ENCODE data around the gene AGBL4.

The AGBL4 gene

DNA sequence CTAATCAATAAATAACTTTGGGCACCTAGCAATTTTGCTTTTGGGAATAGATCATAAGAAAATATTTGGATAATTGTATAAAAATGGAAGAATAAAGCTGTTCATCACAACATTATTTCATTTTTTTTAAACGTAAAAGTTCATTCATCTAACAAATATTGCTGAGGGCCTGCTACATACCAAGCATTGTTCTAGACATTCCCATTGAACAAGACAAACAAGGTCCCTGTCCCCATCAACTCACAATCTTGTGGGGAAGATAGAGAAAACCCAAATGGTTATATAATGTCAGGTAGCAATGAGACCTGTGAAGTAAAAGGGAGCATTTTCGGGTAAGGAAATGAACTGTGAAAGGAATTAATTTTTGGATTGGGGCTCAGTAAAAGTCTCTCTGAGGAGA is 1193.0 kb downstream of the AGBL4 start:
- Histone ChIP-seq H3K9me3 (no peaks in the 10 kb centered on the region), H3K27me3 (peaks cover 16% of the 10 kb centered on the region), H3K4me1 (ENCODE audit: control insufficient read depth in 1 of 2, insufficient read depth in 1 of 2, low read depth in 1 of 2, low read length in 1 of 2) (no peaks in the 10 kb centered on the region), H3K27ac (no peak overlapping the region), H3K36me3 (no peaks in the 10 kb centered on the region), H3K4me3 (ENCODE audit: low read depth in 1 of 2, low read length in 1 of 2) (no peak overlapping the region)
- TF ChIP-seq, protein P1, sequence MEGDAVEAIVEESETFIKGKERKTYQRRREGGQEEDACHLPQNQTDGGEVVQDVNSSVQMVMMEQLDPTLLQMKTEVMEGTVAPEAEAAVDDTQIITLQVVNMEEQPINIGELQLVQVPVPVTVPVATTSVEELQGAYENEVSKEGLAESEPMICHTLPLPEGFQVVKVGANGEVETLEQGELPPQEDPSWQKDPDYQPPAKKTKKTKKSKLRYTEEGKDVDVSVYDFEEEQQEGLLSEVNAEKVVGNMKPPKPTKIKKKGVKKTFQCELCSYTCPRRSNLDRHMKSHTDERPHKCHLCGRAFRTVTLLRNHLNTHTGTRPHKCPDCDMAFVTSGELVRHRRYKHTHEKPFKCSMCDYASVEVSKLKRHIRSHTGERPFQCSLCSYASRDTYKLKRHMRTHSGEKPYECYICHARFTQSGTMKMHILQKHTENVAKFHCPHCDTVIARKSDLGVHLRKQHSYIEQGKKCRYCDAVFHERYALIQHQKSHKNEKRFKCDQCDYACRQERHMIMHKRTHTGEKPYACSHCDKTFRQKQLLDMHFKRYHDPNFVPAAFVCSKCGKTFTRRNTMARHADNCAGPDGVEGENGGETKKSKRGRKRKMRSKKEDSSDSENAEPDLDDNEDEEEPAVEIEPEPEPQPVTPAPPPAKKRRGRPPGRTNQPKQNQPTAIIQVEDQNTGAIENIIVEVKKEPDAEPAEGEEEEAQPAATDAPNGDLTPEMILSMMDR (IDR thresholded peaks at IDR 0.05): no peak

DNA sequence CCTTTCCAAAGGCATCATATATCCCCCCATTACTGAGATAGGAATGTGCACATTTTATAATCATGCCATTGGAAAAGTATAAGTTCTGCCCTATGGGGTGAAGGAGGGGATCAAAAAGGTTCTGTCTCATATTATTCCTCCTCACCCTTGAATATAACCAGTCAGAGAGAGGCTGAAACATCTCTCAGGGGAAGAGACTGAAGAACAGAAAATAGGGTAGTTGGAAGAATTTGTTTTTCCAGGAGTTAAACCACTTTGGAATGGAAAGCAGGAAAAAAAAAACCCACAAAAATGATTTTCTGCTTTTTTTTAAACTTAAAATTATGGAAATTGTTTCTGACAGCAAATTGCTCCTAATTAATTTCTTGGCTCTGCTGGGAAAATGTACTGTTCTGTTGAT is 1194.3 kb downstream of the AGBL4 start:
- Histone ChIP-seq H3K36me3 (no peaks in the 10 kb centered on the region), H3K27me3 (peaks cover 13% of the 10 kb centered on the region), H3K4me3 (ENCODE audit: low read depth in 1 of 2, low read length in 1 of 2) (no peak overlapping the region), H3K27ac (no peak overlapping the region), H3K4me1 (ENCODE audit: control insufficient read depth in 1 of 2, insufficient read depth in 1 of 2, low read depth in 1 of 2, low read length in 1 of 2) (no peaks in the 10 kb centered on the region), H3K9me3 (no peaks in the 10 kb centered on the region)
- TF ChIP-seq, protein P1 (IDR thresholded peaks at IDR 0.05): no peak

DNA sequence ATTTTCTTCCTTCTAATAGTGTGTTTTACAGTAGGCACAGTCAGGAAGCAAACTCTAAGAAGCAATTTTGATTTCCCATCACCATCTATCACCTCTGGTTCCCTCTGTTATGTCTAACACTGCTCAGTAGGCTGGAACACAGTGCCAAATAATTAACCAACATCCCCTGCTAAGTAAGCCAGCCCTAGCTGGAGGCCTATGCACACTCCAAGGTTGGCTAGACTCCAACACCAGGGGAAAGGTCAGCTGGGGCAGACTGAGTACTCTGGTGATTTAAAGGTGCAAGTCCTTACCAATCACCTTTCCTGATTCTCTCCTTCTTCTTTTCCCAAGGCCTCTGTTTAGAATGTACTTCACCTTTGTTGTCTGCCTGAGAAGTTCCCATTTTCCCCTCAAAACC is 1200.6 kb downstream of the AGBL4 start:
- TF ChIP-seq, protein P1 (IDR thresholded peaks at IDR 0.05): no peak
- Histone ChIP-seq H3K36me3 (no peaks in the 10 kb centered on the region), H3K27me3 (peaks cover 6% of the 10 kb centered on the region), H3K4me3 (ENCODE audit: low read depth in 1 of 2, low read length in 1 of 2) (no peak overlapping the region), H3K27ac (no peak overlapping the region), H3K9me3 (no peaks in the 10 kb centered on the region), H3K4me1 (ENCODE audit: control insufficient read depth in 1 of 2, insufficient read depth in 1 of 2, low read depth in 1 of 2, low read length in 1 of 2) (no peaks in the 10 kb centered on the region)

DNA sequence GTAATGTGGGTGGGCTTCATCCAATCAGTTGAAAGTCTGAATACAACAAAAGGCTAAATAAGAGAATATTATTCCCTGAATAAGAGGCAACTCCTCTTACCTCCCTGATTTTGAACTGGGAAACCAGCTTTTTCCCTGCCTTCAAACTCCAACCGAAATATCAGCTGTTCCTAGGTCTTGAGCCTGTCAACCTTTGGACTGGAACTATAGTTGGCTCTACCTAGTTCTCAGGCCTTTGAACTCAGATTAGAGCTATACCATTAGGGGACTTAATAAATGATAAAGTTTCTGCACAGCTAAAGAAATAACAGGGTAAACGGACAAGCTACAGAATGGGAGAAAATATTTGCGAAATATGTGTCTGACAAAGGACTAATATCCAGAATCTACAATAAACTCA is 1203.3 kb downstream of the AGBL4 start:
- no peak overlapping the region for H3K4me3 ChIP-seq (ENCODE audit: low read depth in 1 of 2, low read length in 1 of 2)
- H3K36me3 ChIP-seq: no peaks in the 10 kb centered on the region
- H3K4me1 ChIP-seq (ENCODE audit: control insufficient read depth in 1 of 2, insufficient read depth in 1 of 2, low read depth in 1 of 2, low read length in 1 of 2): no peaks in the 10 kb centered on the region
- H3K9me3 ChIP-seq: no peaks in the 10 kb centered on the region
- H3K27ac ChIP-seq: no peak overlapping the region
- TF ChIP-seq, protein P1 (IDR thresholded peaks at IDR 0.05): no peak
- H3K27me3 ChIP-seq: no peaks in the 10 kb centered on the region

DNA sequence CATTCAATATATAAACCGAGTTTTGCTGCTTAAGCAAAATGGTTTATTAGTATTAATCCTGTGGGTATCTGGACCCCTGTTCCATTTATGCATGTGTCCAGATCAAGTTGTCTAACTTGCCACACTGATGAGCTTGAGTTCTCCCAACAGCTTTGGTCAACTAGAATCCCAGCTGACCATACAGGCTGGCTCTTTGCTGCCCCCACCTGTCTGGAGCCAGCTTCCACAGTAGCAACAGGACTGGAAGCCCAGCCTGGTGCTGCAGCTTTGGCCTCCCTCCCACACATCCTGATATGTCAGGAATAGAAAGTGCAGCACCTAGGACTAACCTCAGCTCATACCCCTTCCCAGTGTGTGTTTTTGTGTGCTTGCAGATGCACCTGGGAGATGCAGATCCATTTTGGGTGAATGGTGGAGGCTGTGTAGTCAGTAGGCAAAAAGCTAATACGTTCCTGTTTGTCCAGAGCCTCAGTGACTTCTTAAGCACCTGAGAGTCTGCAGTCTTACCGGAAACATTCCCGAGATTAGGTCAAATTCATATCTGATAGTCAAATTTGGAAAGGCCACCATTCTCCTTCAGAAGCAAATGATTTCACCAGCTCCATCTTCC is 1206.1 kb downstream of the AGBL4 start:
- Histone ChIP-seq H3K4me1 (ENCODE audit: control insufficient read depth in 1 of 2, insufficient read depth in 1 of 2, low read depth in 1 of 2, low read length in 1 of 2) (no peaks in the 10 kb centered on the region), H3K36me3 (no peaks in the 10 kb centered on the region), H3K9me3 (no peaks in the 10 kb centered on the region), H3K4me3 (ENCODE audit: low read depth in 1 of 2, low read length in 1 of 2) (no peak overlapping the region), H3K27ac (no peak overlapping the region), H3K27me3 (no peaks in the 10 kb centered on the region)
- TF ChIP-seq, protein P1 (IDR thresholded peaks at IDR 0.05): no peak

DNA sequence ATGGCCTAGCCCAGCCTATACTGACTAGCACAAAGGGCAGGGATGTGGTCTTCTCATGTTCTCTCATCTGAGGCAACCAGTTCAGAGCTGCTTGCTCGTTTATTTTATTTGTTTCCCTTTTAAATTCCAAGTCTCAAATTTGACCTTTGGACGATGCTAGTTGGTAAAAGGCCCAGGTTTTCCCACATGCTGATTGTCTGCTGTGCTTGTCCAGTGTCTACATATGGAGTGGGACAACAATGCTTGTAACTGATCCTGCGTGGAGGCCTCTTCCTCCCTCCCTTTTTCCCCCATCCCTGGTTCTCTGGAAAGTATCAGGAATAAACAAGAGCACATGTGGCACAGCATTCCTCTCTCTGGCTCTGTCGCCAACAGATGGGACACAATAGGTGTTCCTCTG is 1213.0 kb downstream of the AGBL4 start:
- no peak overlapping the region for H3K27ac ChIP-seq
- TF ChIP-seq, protein P1 (IDR thresholded peaks at IDR 0.05): no peak

More for the DNA sequence above, 1213.0 kb downstream of the AGBL4 start:
- no peaks in the 10 kb centered on the region for H3K9me3 ChIP-seq
- no peaks in the 10 kb centered on the region for H3K36me3 ChIP-seq
- H3K4me3 ChIP-seq (ENCODE audit: low read depth in 1 of 2, low read length in 1 of 2): no peak overlapping the region
- H3K4me1 ChIP-seq (ENCODE audit: control insufficient read depth in 1 of 2, insufficient read depth in 1 of 2, low read depth in 1 of 2, low read length in 1 of 2): no peaks in the 10 kb centered on the region
- no peaks in the 10 kb centered on the region for H3K27me3 ChIP-seq

All from neutrophil (primary cell).